GM12878 (cell line): ENCODE results near the gene CDHR2. TPM values are rescaled to one million over a fixed set of nuclear protein-coding genes. Genes with fewer than 3 reads are reported as not detected.

Experiments used
- ATAC-seq: fragments of 200-7000 bp; cut with Tn5 transposase; 3 replicates; pipeline ENCODE4 v1.9.1; 2020; ENCODE audit warnings: mild to moderate bottlenecking, moderate library complexity
- BruUV-seq: library from RNA; stranded (reverse); fragments of 400-500 nt; replicated peaks from 2 replicates; lab custom pipeline; 2021; lab: Mats Ljungman, UMichigan
- CTCF ChIA-PET: fragments of 300-600 bp; sonication (Branson Sonifier 250); formaldehyde crosslinking; extraction: SDS; loops from one replicate; lab custom pipeline; 2021; ENCODE audit warnings: inconsistent platforms; lab: Yijun Ruan, JAX
- POLR2A ChIA-PET: fragments of 350-600 bp; formaldehyde crosslinking; extraction: SDS; loops from one replicate; lab custom pipeline; 2021; ENCODE audit warnings: inconsistent platforms; lab: Charles Lee
- RAD21 ChIA-PET: fragments of 300-600 bp; sonication (Branson Sonifier 250); formaldehyde crosslinking; loops from one replicate; lab custom pipeline; 2023; ENCODE audit warnings: antibody characterized with exemption; ENCODE audit not compliant: unreplicated experiment; lab: Charles Lee
- SMC1A ChIA-PET: fragments of 300-600 bp; sonication (Branson Sonifier 250); formaldehyde crosslinking; loops from one replicate; lab custom pipeline; 2023; ENCODE audit not compliant: unreplicated experiment, uncharacterized antibody; lab: Charles Lee
- DNase-seq: peaks from one replicate; pipeline ENCODE4 v3.0.0-alpha.2; 2011; ENCODE audit warnings: low read depth, low spot score
- FAIRE-seq: peaks from 3 replicates; lab custom pipeline; 2011; peaks lifted over from hg19 to GRCh38; lab: Jason Lieb, UNC
- H2AFZ ChIP-seq: 2 replicates; pipeline ENCODE4 v1.6.0; 2011; ENCODE audit warnings: low read depth, low read length, control low read depth; ENCODE audit not compliant: control insufficient read depth
- H3K27ac ChIP-seq: 2 replicates; pipeline ENCODE4 v1.5.1; 2011; ENCODE audit warnings: control low read depth; ENCODE audit not compliant: control insufficient read depth, insufficient read depth
- H3K27me3 ChIP-seq, 2 experiments: replicated peaks in 1 of 2; 2 replicates each; pipeline versions ENCODE4 v1.6.0 to v1.6.1; 2011; ENCODE audit warnings: low read length in 1 of 2; ENCODE audit not compliant: control insufficient read depth in 2 of 2, insufficient read depth in 2 of 2
- H3K36me3 ChIP-seq, 2 experiments: 2 replicates each; pipeline ENCODE4 v1.5.1; 2011; ENCODE audit warnings: low read length in 1 of 2; ENCODE audit not compliant: control insufficient read depth in 2 of 2, insufficient read depth in 2 of 2
- H3K4me1 ChIP-seq: 2 replicates; pipeline ENCODE4 v1.6.1; 2011; ENCODE audit warnings: mild to moderate bottlenecking, low read length, moderate library complexity, mixed read lengths; ENCODE audit not compliant: control insufficient read depth, insufficient read depth
- H3K4me2 ChIP-seq: 2 replicates; pipeline ENCODE4 v1.6.0; 2011; ENCODE audit warnings: control low read depth; ENCODE audit not compliant: control insufficient read depth, insufficient read depth
- H3K4me3 ChIP-seq: fragments of 200-600 bp; sonication (generic); 2 replicates; pipeline ENCODE4 v1.5.1; 2016
- H3K79me2 ChIP-seq: 2 replicates; pipeline ENCODE4 v1.6.0; 2011; ENCODE audit warnings: low read length; ENCODE audit not compliant: control insufficient read depth, insufficient read depth
- H3K9ac ChIP-seq: 2 replicates; pipeline ENCODE4 v1.8.0; 2011; ENCODE audit warnings: low read length, control low read depth, mixed read lengths; ENCODE audit not compliant: control insufficient read depth, insufficient read depth
- H3K9me3 ChIP-seq: replicated peaks from 3 replicates; pipeline ENCODE4 v1.5.1; 2011; ENCODE audit warnings: mild to moderate bottlenecking, low read length; ENCODE audit not compliant: control insufficient read depth, insufficient read depth
- H4K20me1 ChIP-seq: 2 replicates; pipeline ENCODE4 v1.6.0; 2011; ENCODE audit not compliant: control insufficient read depth, insufficient read depth
- CBX3 ChIP-seq: fragments of 200-600 bp; sonication (generic); IDR thresholded peaks from 2 replicates; pipeline ENCODE4 v1.6.1; 2016; ENCODE audit warnings: low read depth, borderline replicate concordance
- MXI1 ChIP-seq: fragments of 150-350 bp; IDR thresholded peaks from 2 replicates; pipeline ENCODE4 v1.6.1; 2011; ENCODE audit warnings: low read depth, mild to moderate bottlenecking, inconsistent platforms, low read length, improper control_type of control experiment
- NR2F1 ChIP-seq: fragments of 450-650 bp; conservative IDR thresholded peaks from 2 replicates; pipeline ENCODE4 v1.6.1; 2017; ENCODE audit warnings: mild to moderate bottlenecking
- POLR2A ChIP-seq: IDR thresholded peaks from 2 replicates; pipeline ENCODE4 v1.6.1; 2011; ENCODE audit warnings: low read depth, mild to moderate bottlenecking, low read length
- WGBS: methylation state at CpG from one replicate; pipeline ENCODE4 v1.1.6; 2016; ENCODE audit warnings: low lambda C conversion rate; ENCODE audit not compliant: insufficient replicate concordance, insufficient coverage; ENCODE audit errors: missing lambda C conversion rate; 5-methylcytosine and 5-hydroxymethylcytosine counted together
- in situ Hi-C: fragments of 300-500 bp; cut with MboI; formaldehyde crosslinking; loops from 9 replicates; pipeline ENCODE4 v1.14.3; 2018; ENCODE audit warnings: mixed read lengths
- intact Hi-C: fragments of 100-400 bp; cut with micrococcal nuclease; formaldehyde crosslinking; loops from one replicate; pipeline ENCODE4 v1.14.2; 2022; ENCODE audit not compliant: unreplicated experiment
- polyA plus RNA-seq, 11 experiments: library from polyadenylated mRNA; depleted of rRNA in 4 of 11; unstranded in 6 of 11; stranded (reverse) in 5 of 11; fragments of >200 nt; fragmentation: Nextera tagmentation in 4 of 11; fragmentation: Illumina TruSeq in 1 of 11; extraction: Ambion mirVana in 4 of 11; extraction: Trizol in 1 of 11; gene quantifications; 1 replicate in 1 of 11; 2 replicates in 10 of 11; pipeline versions ENCODE4 v1.2.1 to v1.2.3, GENCODE V29; 2011 to 2016; ENCODE audit warnings: inconsistent platforms in 2 of 11, missing spikeins in 2 of 11, low read depth in 1 of 11
- total RNA-seq, 4 experiments: library from RNA; depleted of rRNA in 3 of 4; stranded (reverse); fragments of >200 nt in 3 of 4; fragmentation: Illumina TruSeq in 1 of 4; extraction: Trizol in 1 of 4; gene quantifications; 2 replicates each; pipeline versions ENCODE4 v1.2.1 to v1.2.3, GENCODE V29; 2013 to 2021
- TF ChIP-seq, protein P1 (sequence below): fragments of 450-650 bp; IDR thresholded peaks from 2 replicates; pipeline ENCODE4 v1.6.1; 2017; ENCODE audit warnings: mild to moderate bottlenecking, moderate library complexity
- TF ChIP-seq, protein P2 (sequence below): fragments of 150-350 bp; IDR thresholded peaks from 2 replicates; pipeline ENCODE4 v1.6.1; 2016; ENCODE audit warnings: low read depth, low read length

Gene CDHR2
- total and polyA plus RNA-seq, 10 of the 15 experiments (the other 5 are each of a cell fraction or from before 2014, with no cell fraction given): 0.03 to 0.46 (median 0.06) TPM; not detected in 5

DNA sequence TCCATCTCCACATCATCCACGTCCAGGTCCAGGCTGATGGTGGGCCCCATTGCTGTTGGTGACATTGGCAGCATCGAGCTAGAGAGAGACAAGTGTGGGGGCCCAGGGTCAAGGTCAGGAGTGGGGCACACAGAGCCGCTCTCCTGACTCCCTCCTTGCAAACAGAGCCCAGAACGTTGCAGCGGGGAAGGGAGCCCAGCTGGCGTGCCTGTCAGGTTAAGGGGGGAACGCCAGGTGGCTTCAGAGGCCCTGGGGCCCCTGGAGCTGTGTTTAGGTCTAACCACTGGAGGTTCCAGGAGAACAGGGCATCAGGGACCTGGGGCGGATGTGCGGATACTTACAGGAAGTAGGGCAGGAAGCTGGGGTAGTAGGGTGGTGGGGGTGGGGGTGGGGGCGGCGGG lies 19.4 kb upstream of the CDHR2 start (continued):
- TF ChIP-seq, protein P1, sequence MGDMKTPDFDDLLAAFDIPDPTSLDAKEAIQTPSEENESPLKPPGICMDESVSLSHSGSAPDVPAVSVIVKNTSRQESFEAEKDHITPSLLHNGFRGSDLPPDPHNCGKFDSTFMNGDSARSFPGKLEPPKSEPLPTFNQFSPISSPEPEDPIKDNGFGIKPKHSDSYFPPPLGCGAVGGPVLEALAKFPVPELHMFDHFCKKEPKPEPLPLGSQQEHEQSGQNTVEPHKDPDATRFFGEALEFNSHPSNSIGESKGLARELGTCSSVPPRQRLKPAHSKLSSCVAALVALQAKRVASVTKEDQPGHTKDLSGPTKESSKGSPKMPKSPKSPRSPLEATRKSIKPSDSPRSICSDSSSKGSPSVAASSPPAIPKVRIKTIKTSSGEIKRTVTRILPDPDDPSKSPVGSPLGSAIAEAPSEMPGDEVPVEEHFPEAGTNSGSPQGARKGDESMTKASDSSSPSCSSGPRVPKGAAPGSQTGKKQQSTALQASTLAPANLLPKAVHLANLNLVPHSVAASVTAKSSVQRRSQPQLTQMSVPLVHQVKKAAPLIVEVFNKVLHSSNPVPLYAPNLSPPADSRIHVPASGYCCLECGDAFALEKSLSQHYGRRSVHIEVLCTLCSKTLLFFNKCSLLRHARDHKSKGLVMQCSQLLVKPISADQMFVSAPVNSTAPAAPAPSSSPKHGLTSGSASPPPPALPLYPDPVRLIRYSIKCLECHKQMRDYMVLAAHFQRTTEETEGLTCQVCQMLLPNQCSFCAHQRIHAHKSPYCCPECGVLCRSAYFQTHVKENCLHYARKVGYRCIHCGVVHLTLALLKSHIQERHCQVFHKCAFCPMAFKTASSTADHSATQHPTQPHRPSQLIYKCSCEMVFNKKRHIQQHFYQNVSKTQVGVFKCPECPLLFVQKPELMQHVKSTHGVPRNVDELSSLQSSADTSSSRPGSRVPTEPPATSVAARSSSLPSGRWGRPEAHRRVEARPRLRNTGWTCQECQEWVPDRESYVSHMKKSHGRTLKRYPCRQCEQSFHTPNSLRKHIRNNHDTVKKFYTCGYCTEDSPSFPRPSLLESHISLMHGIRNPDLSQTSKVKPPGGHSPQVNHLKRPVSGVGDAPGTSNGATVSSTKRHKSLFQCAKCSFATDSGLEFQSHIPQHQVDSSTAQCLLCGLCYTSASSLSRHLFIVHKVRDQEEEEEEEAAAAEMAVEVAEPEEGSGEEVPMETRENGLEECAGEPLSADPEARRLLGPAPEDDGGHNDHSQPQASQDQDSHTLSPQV: no peak
- TF ChIP-seq MXI1: no peak
- TF ChIP-seq, all 136 proteins: peak for 2

DNA sequence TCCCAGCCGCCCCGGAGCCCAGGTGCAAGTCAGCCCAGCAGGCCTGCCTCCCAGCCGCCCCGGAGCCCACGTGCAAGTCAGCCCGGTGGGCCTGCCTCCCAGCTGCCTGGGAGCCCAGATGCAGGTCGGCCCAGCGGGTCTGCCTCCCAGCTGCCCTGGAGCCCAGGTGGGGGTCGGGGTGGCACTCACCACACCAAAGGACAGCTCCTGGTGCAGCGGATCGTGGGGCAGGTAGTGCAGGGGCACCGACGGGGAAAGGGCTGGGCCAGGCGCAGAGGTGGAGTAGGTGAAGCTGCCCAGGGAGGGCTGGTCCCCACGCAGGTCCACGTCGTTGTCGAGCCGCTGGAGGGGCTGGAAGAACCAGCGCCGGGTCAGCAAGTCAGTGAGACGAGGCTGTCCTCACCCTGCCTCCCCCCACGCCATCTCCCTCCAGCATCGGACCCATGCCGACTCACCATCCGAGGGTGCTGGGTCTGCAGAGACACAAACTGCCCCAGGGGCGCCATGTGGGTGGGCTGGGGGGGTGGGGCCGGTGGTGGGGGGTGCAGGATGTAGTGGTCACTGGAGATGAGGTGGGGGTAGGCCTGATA lies 18.7 kb upstream of the CDHR2 start:
- H3K4me3 ChIP-seq: no peak overlapping the region
- no peak for FAIRE-seq
- 75% methylated on average over 19 of the region's 28 CpGs for WGBS
- peak overlapping the region; percentile 20; the same call in 1 of the 2 replicates for H3K9ac ChIP-seq
- H3K79me2 ChIP-seq: peaks cover 41% of the 10 kb centered on the region
- no peaks in the 10 kb centered on the region for H3K9me3 ChIP-seq
- peaks cover 47% of the 10 kb centered on the region for H3K4me1 ChIP-seq
- H3K4me2 ChIP-seq: peak overlapping the region; percentile 55; the same call in 1 of the 2 replicates
- H4K20me1 ChIP-seq: no peaks in the 10 kb centered on the region; the same call in 1 of the 2 replicates
- no TSS peak for BruUV-seq
- ChIA-PET CTCF (interaction anchor here (0.6 kb wide), 1 partner anchor 12 kb away, joined by 3 read pairs; no protein-coding TSS in a partner anchor), SMC1A (no interaction called here)
- no peak for ATAC-seq
- in situ Hi-C loops: no loop called here
- no peaks in the 10 kb centered on the region for H3K27me3 ChIP-seq
- intact Hi-C loops: loop anchor here (10.0 kb wide), 2 partner anchors 146 to 1584 kb away; partner anchors contain the start of genes HIGD2A, N4BP3 and NOP16
- peaks cover 14 to 39% of the 10 kb centered on the region in 2 experiments for H3K36me3 ChIP-seq
- H2AFZ ChIP-seq: no peak overlapping the region
- no peak for DNase-seq
- peak overlapping the region; percentile 33; the same call in 1 of the 2 replicates for H3K27ac ChIP-seq
- TF ChIP-seq POLR2A (peak; percentile 32; the same call in 1 of the 2 replicates), NR2F1 (no peak), CBX3 (no peak)
- TF ChIP-seq, protein P2, sequence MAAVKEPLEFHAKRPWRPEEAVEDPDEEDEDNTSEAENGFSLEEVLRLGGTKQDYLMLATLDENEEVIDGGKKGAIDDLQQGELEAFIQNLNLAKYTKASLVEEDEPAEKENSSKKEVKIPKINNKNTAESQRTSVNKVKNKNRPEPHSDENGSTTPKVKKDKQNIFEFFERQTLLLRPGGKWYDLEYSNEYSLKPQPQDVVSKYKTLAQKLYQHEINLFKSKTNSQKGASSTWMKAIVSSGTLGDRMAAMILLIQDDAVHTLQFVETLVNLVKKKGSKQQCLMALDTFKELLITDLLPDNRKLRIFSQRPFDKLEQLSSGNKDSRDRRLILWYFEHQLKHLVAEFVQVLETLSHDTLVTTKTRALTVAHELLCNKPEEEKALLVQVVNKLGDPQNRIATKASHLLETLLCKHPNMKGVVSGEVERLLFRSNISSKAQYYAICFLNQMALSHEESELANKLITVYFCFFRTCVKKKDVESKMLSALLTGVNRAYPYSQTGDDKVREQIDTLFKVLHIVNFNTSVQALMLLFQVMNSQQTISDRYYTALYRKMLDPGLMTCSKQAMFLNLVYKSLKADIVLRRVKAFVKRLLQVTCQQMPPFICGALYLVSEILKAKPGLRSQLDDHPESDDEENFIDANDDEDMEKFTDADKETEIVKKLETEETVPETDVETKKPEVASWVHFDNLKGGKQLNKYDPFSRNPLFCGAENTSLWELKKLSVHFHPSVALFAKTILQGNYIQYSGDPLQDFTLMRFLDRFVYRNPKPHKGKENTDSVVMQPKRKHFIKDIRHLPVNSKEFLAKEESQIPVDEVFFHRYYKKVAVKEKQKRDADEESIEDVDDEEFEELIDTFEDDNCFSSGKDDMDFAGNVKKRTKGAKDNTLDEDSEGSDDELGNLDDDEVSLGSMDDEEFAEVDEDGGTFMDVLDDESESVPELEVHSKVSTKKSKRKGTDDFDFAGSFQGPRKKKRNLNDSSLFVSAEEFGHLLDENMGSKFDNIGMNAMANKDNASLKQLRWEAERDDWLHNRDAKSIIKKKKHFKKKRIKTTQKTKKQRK: no peak
- TF ChIP-seq, all 136 proteins: peak for 1
- POLR2A ChIA-PET: no interaction called here
- RAD21 ChIA-PET: no interaction called here
